ENCODE data around the gene TMEM92. TPM values are rescaled to one million over a fixed set of nuclear protein-coding genes. Genes with fewer than 3 reads are reported as not detected.

Gene TMEM92
- total and polyA plus RNA-seq, 2 donors from 2014 or later, result 2.4 TPM; not detected in 1

GRCh38 chr17:50277357-50277754 lies 3.1 kb downstream of the TMEM92 start:
- no peak overlapping the region for H3K9ac ChIP-seq (ENCODE audit: low read length in 3 of 3)
- H3K4me3 ChIP-seq (ENCODE audit: low read length in 3 of 3), result no peak overlapping the region
- H3K4me1 ChIP-seq (ENCODE audit: control insufficient read depth in 2 of 3, insufficient read depth in 2 of 3, low read depth in 1 of 3, low read length in 3 of 3), result peaks cover 0 to 4% (median 0%) of the 10 kb centered on the region in 3 donors
- no peaks in the 10 kb centered on the region for H3K27me3 ChIP-seq (ENCODE audit: control insufficient read depth, insufficient read depth, low read length)
- no peak overlapping the region for H3K27ac ChIP-seq (ENCODE audit: low read depth in 2 of 2, low read length in 2 of 2)
- no peaks in the 10 kb centered on the region for H3K36me3 ChIP-seq (ENCODE audit: control insufficient read depth in 2 of 3, insufficient read depth in 3 of 3, low read length in 3 of 3)
- intact Hi-C loops (cut with DNase I), result no loop called here
- H3K9me3 ChIP-seq (ENCODE audit: control insufficient read depth in 2 of 3, insufficient read depth in 1 of 3, low read length in 3 of 3), result no peaks in the 10 kb centered on the region
- FAIRE-seq, result no peak
- TF ChIP-seq CTCF (IDR thresholded peaks at IDR 0.05; ENCODE audit: borderline replicate concordance, extremely low read depth, insufficient read depth), result no peak
- DNase-seq, result peak in 1 of 5 donors; percentile 41

- DNase-seq (no peak), FAIRE-seq (no peak)
- Histone ChIP-seq H3K9ac (ENCODE audit: low read length in 3 of 3) (no peak overlapping the region), H3K4me3 (ENCODE audit: low read length in 3 of 3) (no peak overlapping the region), H3K4me1 (ENCODE audit: control insufficient read depth in 2 of 3, insufficient read depth in 2 of 3, low read depth in 1 of 3, low read length in 3 of 3) (no peaks in the 10 kb centered on the region), H3K9me3 (ENCODE audit: control insufficient read depth in 2 of 3, insufficient read depth in 1 of 3, low read length in 3 of 3) (no peaks in the 10 kb centered on the region), H3K36me3 (ENCODE audit: control insufficient read depth in 2 of 3, insufficient read depth in 3 of 3, low read length in 3 of 3) (no peaks in the 10 kb centered on the region), H3K27me3 (ENCODE audit: control insufficient read depth, insufficient read depth, low read length) (no peaks in the 10 kb centered on the region), H3K27ac (ENCODE audit: low read depth in 2 of 2, low read length in 2 of 2) (no peak overlapping the region)
- TF ChIP-seq CTCF (IDR thresholded peaks at IDR 0.05; ENCODE audit: borderline replicate concordance, extremely low read depth, insufficient read depth), result no peak
- intact Hi-C loops (cut with DNase I), result no loop called here
These were observed 4.4 kb downstream of the TMEM92 start for GRCh38 chr17:50278526-50279180.

- Histone ChIP-seq H3K4me1 (ENCODE audit: control insufficient read depth in 2 of 3, insufficient read depth in 2 of 3, low read depth in 1 of 3, low read length in 3 of 3) (no peaks in the 10 kb centered on the region), H3K9me3 (ENCODE audit: control insufficient read depth in 2 of 3, insufficient read depth in 1 of 3, low read length in 3 of 3) (no peaks in the 10 kb centered on the region), H3K9ac (ENCODE audit: low read length in 3 of 3) (no peak overlapping the region), H3K27me3 (ENCODE audit: control insufficient read depth, insufficient read depth, low read length) (no peaks in the 10 kb centered on the region), H3K4me3 (ENCODE audit: low read length in 3 of 3) (no peak overlapping the region), H3K27ac (ENCODE audit: low read depth in 2 of 2, low read length in 2 of 2) (no peak overlapping the region), H3K36me3 (ENCODE audit: control insufficient read depth in 2 of 3, insufficient read depth in 3 of 3, low read length in 3 of 3) (no peaks in the 10 kb centered on the region)
- FAIRE-seq, result no peak
- no peak for TF ChIP-seq CTCF (IDR thresholded peaks at IDR 0.05; ENCODE audit: borderline replicate concordance, extremely low read depth, insufficient read depth)
- intact Hi-C loops (cut with DNase I), result no loop called here
- DNase-seq, result no peak
These were observed 4.9 kb downstream of the TMEM92 start for GRCh38 chr17:50279181-50279526.

GRCh38 chr17:50279639-50280038 lies 5.4 kb downstream of the TMEM92 start:
- H3K9me3 ChIP-seq (ENCODE audit: control insufficient read depth in 2 of 3, insufficient read depth in 1 of 3, low read length in 3 of 3), result no peaks in the 10 kb centered on the region
- no peaks in the 10 kb centered on the region for H3K36me3 ChIP-seq (ENCODE audit: control insufficient read depth in 2 of 3, insufficient read depth in 3 of 3, low read length in 3 of 3)
- H3K4me3 ChIP-seq (ENCODE audit: low read length in 3 of 3), result no peak overlapping the region
- no peak for DNase-seq
- TF ChIP-seq CTCF (IDR thresholded peaks at IDR 0.05; ENCODE audit: borderline replicate concordance, extremely low read depth, insufficient read depth), result no peak
- intact Hi-C loops (cut with DNase I), result no loop called here
- H3K27ac ChIP-seq (ENCODE audit: low read depth in 2 of 2, low read length in 2 of 2), result no peak overlapping the region
- no peaks in the 10 kb centered on the region for H3K4me1 ChIP-seq (ENCODE audit: control insufficient read depth in 2 of 3, insufficient read depth in 2 of 3, low read depth in 1 of 3, low read length in 3 of 3)
- no peak overlapping the region for H3K9ac ChIP-seq (ENCODE audit: low read length in 3 of 3)
- no peaks in the 10 kb centered on the region for H3K27me3 ChIP-seq (ENCODE audit: control insufficient read depth, insufficient read depth, low read length)
- no peak for FAIRE-seq

Data from kidney (tissue), 14 donors.